HepG2 (cell line): Measurements from ENCODE around the gene PPDPF. TPM values are rescaled to one million over a fixed set of nuclear protein-coding genes. Genes with fewer than 3 reads are reported as not detected.

Experiments used
- ATAC-seq: fragments of 200-7000 bp; cut with Tn5 transposase; 3 replicates; pipeline ENCODE4 v1.9.1; 2020; ENCODE audit warnings: mild to moderate bottlenecking, moderate library complexity
- BruUV-seq: library from RNA; stranded (reverse); fragments of 400-500 nt; replicated peaks from 2 replicates; lab custom pipeline; 2021; lab: Mats Ljungman, UMichigan
- CTCF ChIA-PET: fragments of 300-600 bp; formaldehyde crosslinking; extraction: SDS; loops from one replicate; lab custom pipeline; 2021; ENCODE audit warnings: low total read pairs, inconsistent platforms, low intra/inter-chr PET ratio; lab: Yijun Ruan, JAX
- POLR2A ChIA-PET: fragments of 350-600 bp; sonication (Branson Sonifier 250); formaldehyde crosslinking; loops from one replicate; lab custom pipeline; 2020; ENCODE audit warnings: antibody characterized with exemption, inconsistent platforms; lab: Yijun Ruan, JAX
- DNase-seq: peaks from one replicate; pipeline ENCODE4 v3.0.0-alpha.2; 2015; ENCODE audit warnings: low spot score
- FAIRE-seq: peaks from 3 replicates; lab custom pipeline; 2011; peaks lifted over from hg19 to GRCh38; lab: Jason Lieb, UNC
- H2AFZ ChIP-seq: one replicate; pipeline ENCODE4 v1.6.1; 2011; ENCODE audit warnings: low read length, inconsistent platforms
- H3K27ac ChIP-seq: fragments of 300-600 bp; 3 replicates; pipeline ENCODE4 v1.8.0; 2011; ENCODE audit warnings: mixed run types, mild to moderate bottlenecking, mixed read lengths, low read length, inconsistent platforms; ENCODE audit not compliant: insufficient read depth; ENCODE audit errors: extremely low read length
- H3K27me3 ChIP-seq, 2 experiments: fragments of 200-600 bp in 1 of 2; 2 replicates in 1 of 2; 3 replicates in 1 of 2; pipeline versions ENCODE4 v1.6.0 to v1.8.0; 2011; ENCODE audit warnings: low read length in 2 of 2, mild to moderate bottlenecking in 2 of 2, moderate library complexity in 2 of 2, inconsistent platforms in 1 of 2; ENCODE audit not compliant: insufficient read depth in 2 of 2, control insufficient read depth in 1 of 2
- H3K36me3 ChIP-seq, 2 experiments: fragments of 200-600 bp in 1 of 2; replicated peaks in 1 of 2; 2 replicates in 1 of 2; 3 replicates in 1 of 2; pipeline versions ENCODE4 v1.5.1 to v1.8.0; 2011; ENCODE audit warnings: low read length in 2 of 2, inconsistent platforms in 1 of 2; ENCODE audit not compliant: insufficient read depth in 2 of 2, control insufficient read depth in 1 of 2
- H3K4me1 ChIP-seq: 2 replicates; pipeline ENCODE4 v1.5.1; 2012; ENCODE audit warnings: low read length, inconsistent platforms; ENCODE audit not compliant: insufficient read depth
- H3K4me2 ChIP-seq: 2 replicates; pipeline ENCODE4 v1.6.0; 2011; ENCODE audit warnings: low read depth, low read length, inconsistent platforms
- H3K4me3 ChIP-seq, 3 experiments: fragments of 200-600 bp in 1 of 3; sonication (generic), shearing (Covaris generic) in 1 of 3; replicated peaks in 1 of 3; 2 replicates each; pipeline ENCODE4 v1.5.1; 2011 to 2016; ENCODE audit warnings: low read length in 3 of 3, inconsistent platforms in 2 of 3, low read depth in 2 of 3, mild to moderate bottlenecking in 2 of 3, control low read depth in 1 of 3, mixed read lengths in 1 of 3; ENCODE audit not compliant: insufficient read depth in 1 of 3
- H3K79me2 ChIP-seq: one replicate; pipeline ENCODE4 v1.6.1; 2011; ENCODE audit warnings: low read length, inconsistent platforms; ENCODE audit not compliant: insufficient read depth
- H3K9ac ChIP-seq: 2 replicates; pipeline ENCODE4 v1.6.0; 2011; ENCODE audit warnings: mild to moderate bottlenecking, low read depth, low read length, inconsistent platforms; ENCODE audit not compliant: insufficient read depth
- H3K9me3 ChIP-seq: 2 replicates; pipeline ENCODE4 v1.5.1; 2012; ENCODE audit warnings: mild to moderate bottlenecking, low read length
- H4K20me1 ChIP-seq: 2 replicates; pipeline ENCODE4 v1.6.0; 2011; ENCODE audit warnings: inconsistent platforms, mild to moderate bottlenecking, low read length, moderate library complexity; ENCODE audit not compliant: insufficient read depth
- CTCF ChIP-seq: sonication (generic); formaldehyde crosslinking; IDR thresholded peaks from 2 replicates; pipeline ENCODE4 v1.5.0; 2020; ENCODE audit warnings: mild to moderate bottlenecking, missing genetic modification reagents, moderate library complexity
- HNRNPLL ChIP-seq: fragments of 200-400 bp; formaldehyde crosslinking; IDR thresholded peaks from 2 replicates; pipeline ENCODE4 v1.6.1; 2017; ENCODE audit warnings: mild to moderate bottlenecking, low read depth, low read length; ENCODE audit not compliant: poor library complexity, severe bottlenecking
- ZNF142 ChIP-seq: sonication (generic); formaldehyde crosslinking; IDR thresholded peaks from 2 replicates; pipeline ENCODE4 v1.4.0; 2020; ENCODE audit warnings: missing genetic modification reagents
- ZSCAN31 ChIP-seq: sonication (generic); formaldehyde crosslinking; IDR thresholded peaks from 2 replicates; pipeline ENCODE4 v1.5.0; 2020; ENCODE audit warnings: low read depth, mild to moderate bottlenecking, missing genetic modification reagents
- WGBS: methylation state at CpG from one replicate; pipeline ENCODE4 v1.1.6; 2017; ENCODE audit warnings: low lambda C conversion rate; 5-methylcytosine and 5-hydroxymethylcytosine counted together
- in situ Hi-C: cut with HindIII; loops from 2 replicates; pipeline ENCODE4 v1.10.0; 2017; ENCODE audit warnings: low pct_unique_long_range_greater_than_20kb; ENCODE audit not compliant: extremely low pct_ligation_motif_present
- intact Hi-C: fragments of 100-400 bp; cut with micrococcal nuclease; formaldehyde crosslinking; loops from one replicate; pipeline ENCODE4 v1.10.0; 2022; ENCODE audit not compliant: unreplicated experiment
- polyA plus RNA-seq, 8 experiments: library from polyadenylated mRNA; depleted of rRNA in 3 of 8; stranded (reverse) in 7 of 8; unstranded in 1 of 8; fragments of >200 nt; fragmentation: Illumina TruSeq in 4 of 8; extraction: Trizol in 4 of 8; gene quantifications; 2 replicates each; pipeline versions ENCODE4 v1.2.1 to v1.2.3, GENCODE V29; 2011 to 2016; ENCODE audit warnings: low read depth in 4 of 8, missing spikeins in 1 of 8, mixed read lengths in 1 of 8; ENCODE audit not compliant: insufficient read depth in 1 of 8
- total RNA-seq, 5 experiments: library from RNA; depleted of rRNA; stranded (reverse); fragments of >200 nt; fragmentation: Illumina TruSeq; extraction: Trizol; gene quantifications; 2 replicates each; pipeline ENCODE4 v1.2.3, GENCODE V29; 2016; ENCODE audit warnings: low read depth in 1 of 5

The PPDPF gene
- total and polyA plus RNA-seq, 2 of the 13 experiments (the other 11 are each of a cell fraction or from before 2014, with no cell fraction given): 1.8 to 7.0 TPM

DNA sequence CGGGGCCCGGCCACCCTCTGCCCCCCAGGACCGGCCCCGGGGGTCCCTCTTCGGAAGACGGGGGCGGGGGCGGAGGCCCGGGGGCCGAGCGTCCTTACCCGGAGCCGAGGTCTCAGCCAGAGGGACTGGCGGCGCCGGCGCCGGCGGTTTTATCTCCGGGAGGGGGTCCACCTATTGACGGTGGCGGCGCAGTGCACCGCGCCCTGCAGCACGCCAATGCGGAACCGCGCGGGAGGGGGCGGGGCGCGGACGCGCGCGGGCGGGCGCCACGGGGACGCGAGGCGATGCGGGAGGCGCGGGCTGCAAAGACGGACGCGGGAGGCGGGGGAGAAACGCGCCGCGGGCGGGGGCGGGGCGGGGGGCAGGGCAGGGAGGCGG, 21.6 kb upstream of the PPDPF start, which contains the start of gene EEF1A2:
EEF1A2 (minus strand) TSS at position 124 of the 378 bp plus-strand sequence. CDS start 1,320 bp downstream, outside the sequence.
- Histone ChIP-seq H3K27ac (no peak within 1 kb of the TSS), H3K4me3 (peak within 1 kb of the TSS in 2 of 3 experiments; percentile 34 to 58; a peak in 2 of 6 replicates), H3K27me3 (peaks cover 44 to 87% of the 10 kb centered on the region in 2 experiments), H2AFZ (no peak within 1 kb of the TSS), H4K20me1 (peaks cover 6% of the 10 kb centered on the region; the same call in 1 of the 2 replicates), H3K36me3 (no peaks in the 10 kb centered on the region), H3K9ac (no peak within 1 kb of the TSS), H3K9me3 (no peaks in the 10 kb centered on the region), H3K79me2 (no peaks in the 10 kb centered on the region), H3K4me2 (peak within 1 kb of the TSS; percentile 33; the same call in 1 of the 2 replicates), H3K4me1 (0 out of 2 replicates have a peak, but pooled peaks cover 5% of the 10 kb centered on the region)
- ATAC-seq (no peak), FAIRE-seq (no peak), DNase-seq (no peak)
- TF ChIP-seq ZNF142 (CRISPR knock-in tag) (0 out of 2 replicates have a peak, but pooled peaks have one; percentile 58), CTCF (CRISPR knock-in tag) (peak; percentile 20; the same call in 1 of the 2 replicates), HNRNPLL (peak; percentile 21), ZSCAN31 (no peak)
- POLR2A ChIA-PET: no interaction called here
- in situ Hi-C loops (no loop called here), intact Hi-C loops (no loop called here)
- CTCF ChIA-PET: no interaction called here
- 4% methylated on average over 26 of the region's 58 CpGs for WGBS
- no TSS peak for BruUV-seq
